Mucosa of rectum (tissue), 2 donors: ENCODE data around the gene TOP2B.

Experiments
- H3K27ac ChIP-seq, 2 donors: one replicate each; pipeline ENCODE4 v1.7.0; 2013; ENCODE audit warnings: inconsistent platforms in 2 of 2, low read depth in 2 of 2, low read length in 2 of 2
- H3K27me3 ChIP-seq, 2 donors: one replicate each; pipeline ENCODE4 v1.7.0; 2013; ENCODE audit warnings: low read length in 2 of 2; ENCODE audit not compliant: control insufficient read depth in 2 of 2, insufficient read depth in 2 of 2
- H3K36me3 ChIP-seq, 2 donors: one replicate each; pipeline ENCODE4 v1.7.0; 2013; ENCODE audit warnings: low read length in 2 of 2; ENCODE audit not compliant: control insufficient read depth in 2 of 2, insufficient read depth in 2 of 2
- H3K4me1 ChIP-seq, 2 donors: one replicate each; pipeline ENCODE4 v1.7.0; 2013; ENCODE audit warnings: low read length in 2 of 2, mild to moderate bottlenecking in 1 of 2; ENCODE audit not compliant: control insufficient read depth in 2 of 2, insufficient read depth in 2 of 2
- H3K4me3 ChIP-seq, 2 donors: one replicate each; pipeline ENCODE4 v1.7.0; 2013; ENCODE audit warnings: low read length in 2 of 2
- H3K9ac ChIP-seq, 2 donors: one replicate each; pipeline ENCODE4 v1.7.0; 2013; ENCODE audit warnings: low read length in 2 of 2, low read depth in 1 of 2, mild to moderate bottlenecking in 1 of 2
- H3K9me3 ChIP-seq, 2 donors: one replicate each; pipeline ENCODE4 v1.7.0; 2013; ENCODE audit warnings: low read length in 2 of 2; ENCODE audit not compliant: control insufficient read depth in 2 of 2
- donor health status: healthy.
- donor health status: Normal muscosa, but diverticular disease.

Gene TOP2B, protein sequence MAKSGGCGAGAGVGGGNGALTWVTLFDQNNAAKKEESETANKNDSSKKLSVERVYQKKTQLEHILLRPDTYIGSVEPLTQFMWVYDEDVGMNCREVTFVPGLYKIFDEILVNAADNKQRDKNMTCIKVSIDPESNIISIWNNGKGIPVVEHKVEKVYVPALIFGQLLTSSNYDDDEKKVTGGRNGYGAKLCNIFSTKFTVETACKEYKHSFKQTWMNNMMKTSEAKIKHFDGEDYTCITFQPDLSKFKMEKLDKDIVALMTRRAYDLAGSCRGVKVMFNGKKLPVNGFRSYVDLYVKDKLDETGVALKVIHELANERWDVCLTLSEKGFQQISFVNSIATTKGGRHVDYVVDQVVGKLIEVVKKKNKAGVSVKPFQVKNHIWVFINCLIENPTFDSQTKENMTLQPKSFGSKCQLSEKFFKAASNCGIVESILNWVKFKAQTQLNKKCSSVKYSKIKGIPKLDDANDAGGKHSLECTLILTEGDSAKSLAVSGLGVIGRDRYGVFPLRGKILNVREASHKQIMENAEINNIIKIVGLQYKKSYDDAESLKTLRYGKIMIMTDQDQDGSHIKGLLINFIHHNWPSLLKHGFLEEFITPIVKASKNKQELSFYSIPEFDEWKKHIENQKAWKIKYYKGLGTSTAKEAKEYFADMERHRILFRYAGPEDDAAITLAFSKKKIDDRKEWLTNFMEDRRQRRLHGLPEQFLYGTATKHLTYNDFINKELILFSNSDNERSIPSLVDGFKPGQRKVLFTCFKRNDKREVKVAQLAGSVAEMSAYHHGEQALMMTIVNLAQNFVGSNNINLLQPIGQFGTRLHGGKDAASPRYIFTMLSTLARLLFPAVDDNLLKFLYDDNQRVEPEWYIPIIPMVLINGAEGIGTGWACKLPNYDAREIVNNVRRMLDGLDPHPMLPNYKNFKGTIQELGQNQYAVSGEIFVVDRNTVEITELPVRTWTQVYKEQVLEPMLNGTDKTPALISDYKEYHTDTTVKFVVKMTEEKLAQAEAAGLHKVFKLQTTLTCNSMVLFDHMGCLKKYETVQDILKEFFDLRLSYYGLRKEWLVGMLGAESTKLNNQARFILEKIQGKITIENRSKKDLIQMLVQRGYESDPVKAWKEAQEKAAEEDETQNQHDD (N-terminal part only)

DNA sequence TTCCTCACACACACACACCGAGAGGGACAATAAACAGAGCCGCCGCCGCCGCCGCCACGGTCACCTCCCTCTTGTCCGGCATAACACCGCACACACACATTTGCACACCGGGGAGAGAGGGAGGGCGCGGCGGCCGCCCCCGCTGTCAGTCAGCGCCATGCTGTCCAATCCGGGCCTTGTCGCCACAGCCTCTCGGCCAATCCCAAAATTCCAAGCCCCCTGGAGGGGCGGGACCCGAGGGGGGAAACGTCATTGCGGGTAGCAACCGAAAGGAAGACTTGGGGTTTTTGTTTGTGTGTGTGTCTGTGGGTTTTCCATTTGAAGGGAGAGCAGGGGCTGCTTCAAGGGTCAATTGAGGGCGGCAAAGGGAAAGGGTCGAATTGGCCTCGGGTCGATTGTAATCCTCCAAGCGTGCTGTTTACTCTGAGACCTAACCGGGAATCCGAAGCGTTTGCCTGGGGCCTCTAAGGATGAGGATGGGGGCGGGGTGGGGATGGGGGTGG, at the start of gene TOP2B:
Gene TOP2B (minus strand): TSS at position 96 of the 503 bp plus-strand sequence. CDS start 610 bp downstream, outside the sequence.
- Histone ChIP-seq H3K9me3 (no peaks in the 10 kb centered on the region), H3K4me1 (peaks cover 10 to 21% of the 10 kb centered on the region in 2 donors), H3K27me3 (no peaks in the 10 kb centered on the region), H3K9ac (peak within 1 kb of the TSS; percentile 80 to 94), H3K36me3 (no peaks in the 10 kb centered on the region), H3K27ac (peak within 1 kb of the TSS; percentile 97), H3K4me3 (peak within 1 kb of the TSS; percentile 76 to 96)

DNA sequence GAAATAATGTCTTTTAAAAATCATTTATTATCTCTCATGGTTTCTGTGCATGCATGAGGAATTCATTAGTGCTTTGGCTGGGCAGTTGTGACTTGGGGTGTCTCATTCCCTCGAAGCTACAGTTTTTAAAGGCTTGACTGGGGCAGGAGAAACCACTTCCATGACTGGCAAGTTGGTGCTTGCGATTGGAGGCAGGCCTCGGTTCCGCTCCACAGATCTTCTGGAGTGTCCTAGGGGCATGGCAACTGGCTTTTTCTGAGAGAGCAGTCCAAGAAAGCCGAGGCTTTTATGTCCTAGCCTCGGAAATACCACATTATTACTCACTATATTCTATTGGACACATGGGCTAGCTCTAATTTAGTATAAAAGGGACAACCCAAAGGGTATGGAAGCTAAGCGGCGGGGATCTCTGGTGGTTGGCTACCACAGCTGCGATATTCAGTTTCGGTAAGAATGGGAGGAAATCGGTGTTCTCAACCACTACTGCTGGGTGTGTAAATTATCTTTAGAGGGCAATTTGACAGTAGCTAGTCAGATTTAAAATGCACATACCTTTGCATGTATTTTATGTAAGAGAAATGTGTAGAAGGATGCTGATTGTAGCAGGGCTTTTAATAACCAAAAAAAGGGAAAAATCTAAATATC, 48.8 kb upstream of the TOP2B start:
- Histone ChIP-seq H3K27ac (no peak overlapping the region), H3K4me1 (no peaks in the 10 kb centered on the region), H3K9me3 (no peaks in the 10 kb centered on the region), H3K4me3 (no peak overlapping the region), H3K9ac (no peak overlapping the region), H3K36me3 (peaks cover 0 to 2% of the 10 kb centered on the region in 2 donors), H3K27me3 (no peaks in the 10 kb centered on the region)

DNA sequence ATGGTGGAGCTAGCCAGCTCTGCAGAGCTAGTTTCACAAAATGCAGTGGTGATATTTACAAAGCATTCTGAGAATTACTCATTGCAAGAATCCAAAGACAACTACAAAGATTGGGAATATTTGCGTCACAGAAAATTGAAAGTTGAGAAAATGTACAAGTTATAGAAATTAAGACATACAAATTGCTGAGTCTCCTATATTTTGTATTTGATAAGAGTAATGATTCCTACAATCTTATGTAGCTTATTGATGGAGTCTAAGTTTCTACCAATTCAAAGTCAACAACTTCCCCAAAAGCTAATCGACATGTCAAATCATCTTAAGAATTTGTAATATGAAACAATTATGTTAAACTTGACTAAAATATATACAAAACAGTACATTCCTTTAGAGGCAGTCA, 46.4 kb upstream of the TOP2B start:
- no peak overlapping the region for H3K4me3 ChIP-seq
- H3K36me3 ChIP-seq: no peaks in the 10 kb centered on the region
- no peaks in the 10 kb centered on the region for H3K4me1 ChIP-seq
- no peaks in the 10 kb centered on the region for H3K9me3 ChIP-seq
- H3K27ac ChIP-seq: no peak overlapping the region
- H3K27me3 ChIP-seq: no peaks in the 10 kb centered on the region
- no peak overlapping the region for H3K9ac ChIP-seq

DNA sequence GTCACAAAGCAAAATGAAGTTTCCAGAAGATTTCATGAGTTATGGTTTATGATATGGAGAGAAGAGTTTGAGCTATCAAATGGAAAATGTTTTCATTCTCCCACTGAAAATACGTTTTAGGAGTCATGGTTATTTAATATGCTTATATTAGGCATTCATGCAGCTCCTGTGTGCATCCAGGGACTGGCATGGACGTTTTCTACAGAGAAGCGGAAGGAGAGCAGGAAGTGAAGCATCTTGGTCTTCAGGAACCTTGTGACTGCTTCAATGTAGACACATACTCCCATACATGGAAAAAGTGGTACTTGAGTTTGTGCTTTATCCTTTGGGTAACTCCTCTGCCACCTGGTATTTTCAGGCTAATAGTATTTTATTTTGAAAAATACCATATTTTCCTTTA, 43.3 kb upstream of the TOP2B start:
- H3K36me3 ChIP-seq: no peaks in the 10 kb centered on the region
- H3K4me3 ChIP-seq: no peak overlapping the region
- H3K9ac ChIP-seq: no peak overlapping the region
- H3K27ac ChIP-seq: no peak overlapping the region
- no peaks in the 10 kb centered on the region for H3K9me3 ChIP-seq
- H3K4me1 ChIP-seq: no peaks in the 10 kb centered on the region
- H3K27me3 ChIP-seq: no peaks in the 10 kb centered on the region

DNA sequence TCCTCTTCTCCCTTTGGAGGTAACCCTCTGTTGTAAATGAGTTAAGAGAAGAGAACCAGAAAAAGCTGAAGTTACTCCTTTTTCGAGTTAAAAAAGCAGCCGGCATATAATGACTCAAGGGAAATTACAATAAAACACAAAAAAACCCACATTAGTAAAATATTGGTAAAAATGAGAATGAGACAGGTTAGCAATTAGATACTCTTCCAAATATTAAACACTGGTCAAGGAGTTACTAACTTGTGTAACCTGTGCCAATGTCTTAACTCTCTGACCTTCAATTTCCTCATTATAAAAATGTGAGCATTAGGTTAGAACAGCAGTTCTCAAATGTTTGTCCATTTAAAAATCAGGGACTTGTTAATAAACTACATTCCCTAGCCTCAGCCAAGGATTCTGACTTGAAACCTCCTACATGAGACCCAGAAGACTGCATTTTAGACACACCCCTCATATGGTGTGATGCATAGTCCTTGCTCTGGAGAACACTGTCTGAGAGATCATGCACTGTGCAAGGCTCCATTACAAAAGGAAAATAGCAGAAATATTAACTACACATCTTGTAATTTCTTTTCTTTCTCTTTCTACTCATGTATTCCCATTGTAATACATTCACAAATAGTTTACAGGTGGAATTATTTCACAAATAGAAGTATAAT, 42.7 kb upstream of the TOP2B start:
- Histone ChIP-seq H3K4me1 (no peaks in the 10 kb centered on the region), H3K36me3 (no peaks in the 10 kb centered on the region), H3K27me3 (no peaks in the 10 kb centered on the region), H3K27ac (no peak overlapping the region), H3K4me3 (no peak overlapping the region), H3K9me3 (no peaks in the 10 kb centered on the region), H3K9ac (no peak overlapping the region)

DNA sequence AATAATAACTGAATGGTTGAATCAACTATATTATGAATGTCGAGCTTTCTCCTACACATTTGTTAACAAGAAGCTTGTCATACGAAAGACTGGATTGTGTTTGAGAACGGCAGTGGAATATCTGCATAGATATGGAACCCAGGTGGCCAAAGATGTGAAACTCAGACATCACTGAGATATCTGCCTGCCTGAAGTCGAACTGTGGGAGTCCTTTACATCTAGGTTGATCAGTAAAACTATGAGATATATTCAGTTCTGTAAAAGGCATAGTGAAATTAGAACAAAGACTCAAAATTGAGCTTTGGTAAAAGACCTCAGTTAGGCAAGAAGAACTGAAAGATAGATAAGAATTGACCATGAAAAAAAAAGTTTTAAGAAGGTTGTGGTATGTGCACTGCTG, 41.5 kb upstream of the TOP2B start:
- Histone ChIP-seq H3K9ac (no peak overlapping the region), H3K4me3 (no peak overlapping the region), H3K9me3 (no peaks in the 10 kb centered on the region), H3K36me3 (no peaks in the 10 kb centered on the region), H3K27me3 (no peaks in the 10 kb centered on the region), H3K27ac (no peak overlapping the region), H3K4me1 (no peaks in the 10 kb centered on the region)

DNA sequence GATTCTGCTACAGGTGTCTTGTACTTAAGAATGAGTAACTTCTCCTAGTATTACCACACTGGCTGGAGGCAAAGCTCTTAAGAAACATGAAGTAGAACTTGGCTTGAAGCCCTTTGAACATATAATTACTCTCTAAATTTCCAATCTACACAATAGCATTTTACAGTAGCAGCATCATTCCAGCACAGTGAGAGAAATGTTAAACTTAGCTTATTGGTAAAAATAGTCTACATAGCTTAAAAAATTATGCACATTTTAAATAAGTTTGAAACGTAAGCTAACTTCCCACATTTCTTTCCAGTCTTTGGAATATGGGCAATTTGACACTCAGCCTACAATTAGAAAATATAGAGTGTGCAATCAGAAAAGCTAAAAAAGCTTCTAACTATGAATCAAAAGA, 32.8 kb upstream of the TOP2B start:
- H3K27me3 ChIP-seq: no peaks in the 10 kb centered on the region
- no peaks in the 10 kb centered on the region for H3K36me3 ChIP-seq
- no peak overlapping the region for H3K27ac ChIP-seq
- H3K9ac ChIP-seq: no peak overlapping the region
- no peaks in the 10 kb centered on the region for H3K4me1 ChIP-seq
- no peaks in the 10 kb centered on the region for H3K9me3 ChIP-seq
- H3K4me3 ChIP-seq: no peak overlapping the region

DNA sequence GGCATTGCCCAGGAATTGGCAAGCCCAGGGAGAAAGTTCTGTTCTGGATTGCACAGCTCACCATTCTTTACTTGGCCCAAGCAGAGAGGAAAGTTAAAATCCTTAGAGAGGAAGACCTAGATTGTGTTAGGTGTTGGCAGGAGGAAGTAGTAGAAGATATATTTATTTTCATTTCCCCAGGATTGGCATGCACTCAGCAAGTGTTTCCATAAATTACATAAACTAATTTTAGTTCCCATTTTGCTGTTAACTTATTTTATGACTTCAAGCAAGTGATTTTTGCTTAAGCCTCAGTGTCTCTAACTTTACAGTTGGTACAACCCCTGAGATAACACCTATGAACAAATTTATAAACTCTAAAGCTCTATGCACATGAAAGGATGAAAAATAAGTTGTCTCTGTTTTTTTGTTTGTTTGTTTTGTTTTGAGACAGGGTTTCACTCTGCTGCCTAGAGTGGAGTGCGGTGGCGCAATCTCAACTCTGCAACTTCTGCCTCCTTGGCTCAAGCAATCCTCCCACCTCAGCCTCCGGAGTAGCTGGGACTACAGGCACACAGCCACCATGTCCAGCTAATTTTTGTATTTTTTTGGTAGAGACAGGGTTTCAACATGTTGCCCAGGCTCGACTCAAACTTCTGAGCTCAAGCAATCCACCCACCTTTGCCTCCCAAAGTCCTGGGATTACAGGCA, 31.2 kb upstream of the TOP2B start:
- Histone ChIP-seq H3K36me3 (no peaks in the 10 kb centered on the region), H3K9me3 (no peaks in the 10 kb centered on the region), H3K27ac (no peak overlapping the region), H3K27me3 (no peaks in the 10 kb centered on the region), H3K9ac (no peak overlapping the region), H3K4me3 (no peak overlapping the region), H3K4me1 (no peaks in the 10 kb centered on the region)

DNA sequence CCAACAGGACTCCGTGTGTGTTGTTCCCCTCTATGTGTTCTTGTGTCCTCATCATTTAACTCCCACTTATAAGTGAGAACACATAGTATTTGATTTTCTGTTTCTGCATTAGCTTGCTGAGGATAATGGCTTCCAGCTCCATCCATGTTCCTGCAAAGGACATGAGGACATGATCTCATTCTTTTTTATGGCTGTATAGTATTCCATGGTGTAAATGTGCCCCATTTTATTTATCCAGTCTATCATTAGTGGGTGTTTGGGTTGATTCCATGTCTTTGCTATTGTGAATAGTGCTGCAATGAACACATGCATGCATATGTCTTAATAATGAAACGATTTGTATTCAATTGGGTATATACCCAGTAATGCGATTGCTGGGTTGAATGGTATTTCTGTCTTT, 28.5 kb upstream of the TOP2B start:
- Histone ChIP-seq H3K27me3 (no peaks in the 10 kb centered on the region), H3K4me1 (no peaks in the 10 kb centered on the region), H3K27ac (no peak overlapping the region), H3K36me3 (no peaks in the 10 kb centered on the region), H3K9ac (no peak overlapping the region), H3K9me3 (no peaks in the 10 kb centered on the region), H3K4me3 (no peak overlapping the region)
